CD4-positive, CD25-positive, alpha-beta regulatory T cell (primary cell): ENCODE results near the gene ACTR1B. TPM values are rescaled to one million over a fixed set of nuclear protein-coding genes. Genes with fewer than 3 reads are reported as not detected.

Experiments used
- ATAC-seq, 2 donors: fragments of 150-1000 bp; cut with Tn5 transposase; one replicate each; pipeline ENCODE4 v1.10.0; 2021; ENCODE audit warnings: low read depth in 2 of 2, moderate number of reproducible peaks in 2 of 2, moderate library complexity in 1 of 2
- DNase-seq, 3 donors: peaks; one replicate each; pipeline versions ENCODE4 v3.0.0 to v3.0.0-alpha.2; 2012 to 2022; ENCODE audit warnings: mixed read lengths in 1 of 3
- H3K27ac ChIP-seq: one replicate; pipeline ENCODE4 v1.7.0; 2013; ENCODE audit warnings: mild to moderate bottlenecking, low read length; ENCODE audit not compliant: insufficient read depth, poor library complexity, severe bottlenecking
- H3K27me3 ChIP-seq: one replicate; pipeline ENCODE4 v1.7.0; 2013; ENCODE audit warnings: low read length; ENCODE audit not compliant: control insufficient read depth, insufficient read depth
- H3K36me3 ChIP-seq: one replicate; pipeline ENCODE4 v1.7.0; 2013; ENCODE audit warnings: mild to moderate bottlenecking, low read length, moderate library complexity; ENCODE audit not compliant: control insufficient read depth, insufficient read depth
- H3K4me1 ChIP-seq: 2 replicates; pipeline ENCODE4 v1.7.0; 2013; ENCODE audit warnings: mild to moderate bottlenecking, low read length; ENCODE audit not compliant: insufficient read depth, control insufficient read depth, poor library complexity, severe bottlenecking
- H3K4me3 ChIP-seq: one replicate; pipeline ENCODE4 v1.7.0; 2013; ENCODE audit warnings: low read depth, mild to moderate bottlenecking, low read length, moderate library complexity
- H3K9me3 ChIP-seq, 2 experiments: 1 replicate in 1 of 2; 2 replicates in 1 of 2; pipeline ENCODE4 v1.7.0; 2013; ENCODE audit warnings: low read length in 2 of 2, mild to moderate bottlenecking in 1 of 2, moderate library complexity in 1 of 2; ENCODE audit not compliant: control insufficient read depth in 2 of 2
- H3K27ac Mint-ChIP-seq, 3 donors: one replicate each; pipeline ENCODE4 v1.8.0; 2020 to 2022; ENCODE audit warnings: mild to moderate bottlenecking in 3 of 3, mixed read lengths in 3 of 3, moderate library complexity in 2 of 3
- H3K27me3 Mint-ChIP-seq: one replicate; pipeline ENCODE4 v1.8.0; 2022; ENCODE audit warnings: mild to moderate bottlenecking, mixed read lengths
- H3K36me3 Mint-ChIP-seq: one replicate; pipeline ENCODE4 v1.8.0; 2020; ENCODE audit warnings: mixed read lengths
- H3K4me1 Mint-ChIP-seq, 4 donors: one replicate each; pipeline ENCODE4 v1.8.0; 2020 to 2022; ENCODE audit warnings: mixed read lengths in 4 of 4, mild to moderate bottlenecking in 1 of 4
- H3K4me3 Mint-ChIP-seq, 4 donors: one replicate each; pipeline ENCODE4 v1.8.0; 2020 to 2022; ENCODE audit warnings: mild to moderate bottlenecking in 4 of 4, mixed read lengths in 4 of 4, moderate library complexity in 3 of 4
- H3K9me3 Mint-ChIP-seq, 7 donors: one replicate each; pipeline ENCODE4 v1.8.0; 2020 to 2022; ENCODE audit warnings: mixed read lengths in 7 of 7, mild to moderate bottlenecking in 3 of 7, moderate library complexity in 2 of 7
- polyA plus RNA-seq, 4 donors: library from polyadenylated mRNA; unstranded; fragments of 300-500 nt; fragmentation: Illumina TruSeq; gene quantifications; one replicate each; pipeline ENCODE4 v1.2.3, GENCODE V29; 2021
- total RNA-seq: library from RNA; stranded (reverse); gene quantifications from one replicate; pipeline ENCODE4 v1.2.3, GENCODE V29; 2022

Gene ACTR1B
- total and polyA plus RNA-seq, 5 donors from 2014 or later, result 12.9 to 86.3 (median 21.9) TPM

GRCh38 chr2:97662386-97662894 is 1.4 kb downstream of the ACTR1B start:
- H3K36me3 ChIP-seq, result peaks cover 17% of the 10 kb centered on the region
- H3K36me3 Mint-ChIP-seq, result peaks cover 10% of the 10 kb centered on the region
- DNase-seq (peak in 1 of 3 donors; percentile 82), ATAC-seq (peak in 1 of 2 donors; percentile 27)
- no peaks in the 10 kb centered on the region for H3K27me3 ChIP-seq
- H3K27ac ChIP-seq, result peak overlapping the region; percentile 96
- H3K27me3 Mint-ChIP-seq, result peaks cover 8% of the 10 kb centered on the region
- peak overlapping the region; percentile 96 to 98 (median 98) for H3K4me3 Mint-ChIP-seq
- peak overlapping the region; percentile 97 for H3K4me3 ChIP-seq
- no peaks in the 10 kb centered on the region for H3K9me3 Mint-ChIP-seq
- peak overlapping the region; percentile 72 to 98 (median 95) for H3K27ac Mint-ChIP-seq
- peaks cover 9 to 45% (median 23%) of the 10 kb centered on the region in 4 donors for H3K4me1 Mint-ChIP-seq
- H3K9me3 ChIP-seq, result no peaks in the 10 kb centered on the region
- H3K4me1 ChIP-seq, result peaks cover 36% of the 10 kb centered on the region

GRCh38 chr2:97661927-97662326 is 1.9 kb downstream of the ACTR1B start:
- ATAC-seq (no peak), DNase-seq (no peak)
- Histone ChIP-seq H3K9me3 (no peaks in the 10 kb centered on the region), H3K36me3 (peaks cover 22% of the 10 kb centered on the region), H3K4me3 (peak overlapping the region; percentile 97), H3K4me1 (peaks cover 36% of the 10 kb centered on the region), H3K27me3 (no peaks in the 10 kb centered on the region), H3K27ac (peak overlapping the region; percentile 96)
- H3K4me1 Mint-ChIP-seq, result peaks cover 9 to 44% (median 23%) of the 10 kb centered on the region in 4 donors
- H3K36me3 Mint-ChIP-seq, result peaks cover 11% of the 10 kb centered on the region
- peaks cover 8% of the 10 kb centered on the region for H3K27me3 Mint-ChIP-seq
- H3K4me3 Mint-ChIP-seq, result peak overlapping the region; percentile 96 to 98 (median 98)
- H3K9me3 Mint-ChIP-seq, result no peaks in the 10 kb centered on the region
- peak overlapping the region; percentile 32 to 98 (median 95) for H3K27ac Mint-ChIP-seq

GRCh38 chr2:97660775-97661389 is 3.0 kb downstream of the ACTR1B start:
- Mint-ChIP-seq H3K9me3 (no peaks in the 10 kb centered on the region), H3K4me1 (peaks cover 7 to 43% (median 23%) of the 10 kb centered on the region in 4 donors), H3K36me3 (peaks cover 12% of the 10 kb centered on the region), H3K27me3 (peaks cover 8% of the 10 kb centered on the region), H3K27ac (peak overlapping the region in 2 of 3 donors; percentile 25 to 95), H3K4me3 (peak overlapping the region in 3 of 4 donors; percentile 69 to 98 (median 97))
- Histone ChIP-seq H3K36me3 (peaks cover 31% of the 10 kb centered on the region), H3K4me3 (no peak overlapping the region), H3K27ac (no peak overlapping the region), H3K4me1 (peaks cover 36% of the 10 kb centered on the region), H3K27me3 (no peaks in the 10 kb centered on the region), H3K9me3 (no peaks in the 10 kb centered on the region)
- no peak for ATAC-seq
- no peak for DNase-seq

- DNase-seq (no peak), ATAC-seq (no peak)
- Mint-ChIP-seq H3K9me3 (peaks cover 0 to 1% (median 0%) of the 10 kb centered on the region in 7 donors), H3K36me3 (peaks cover 13% of the 10 kb centered on the region), H3K27me3 (peaks cover 8% of the 10 kb centered on the region), H3K4me1 (peaks cover 7 to 46% (median 22%) of the 10 kb centered on the region in 4 donors), H3K27ac (peak overlapping the region in 1 of 3 donors; percentile 56), H3K4me3 (peak overlapping the region in 1 of 4 donors; percentile 47)
- Histone ChIP-seq H3K4me1 (peaks cover 36% of the 10 kb centered on the region), H3K36me3 (peaks cover 31% of the 10 kb centered on the region), H3K27me3 (no peaks in the 10 kb centered on the region), H3K9me3 (no peaks in the 10 kb centered on the region), H3K4me3 (no peak overlapping the region), H3K27ac (no peak overlapping the region)
Observed at GRCh38 chr2:97660044-97660774, 3.6 kb downstream of the ACTR1B start.

GRCh38 chr2:97659256-97660043 is 4.4 kb downstream of the ACTR1B start:
- Mint-ChIP-seq H3K27me3 (peaks cover 8% of the 10 kb centered on the region), H3K36me3 (peaks cover 21% of the 10 kb centered on the region), H3K4me1 (peaks cover 4 to 39% (median 18%) of the 10 kb centered on the region in 4 donors), H3K9me3 (peaks cover 0 to 4% (median 0%) of the 10 kb centered on the region in 7 donors), H3K4me3 (peak overlapping the region in 1 of 4 donors; percentile 69), H3K27ac (peak overlapping the region in 1 of 3 donors; percentile 56)
- Histone ChIP-seq H3K9me3 (no peaks in the 10 kb centered on the region), H3K27ac (no peak overlapping the region), H3K4me3 (no peak overlapping the region), H3K4me1 (peaks cover 29% of the 10 kb centered on the region), H3K36me3 (peaks cover 32% of the 10 kb centered on the region), H3K27me3 (no peaks in the 10 kb centered on the region)
- no peak for ATAC-seq
- DNase-seq, result no peak

- peak overlapping the region in 1 of 4 donors; percentile 69 for H3K4me3 Mint-ChIP-seq
- Histone ChIP-seq H3K9me3 (no peaks in the 10 kb centered on the region), H3K4me3 (no peak overlapping the region), H3K27ac (no peak overlapping the region), H3K4me1 (peaks cover 29% of the 10 kb centered on the region), H3K27me3 (no peaks in the 10 kb centered on the region), H3K36me3 (peaks cover 34% of the 10 kb centered on the region)
- H3K9me3 Mint-ChIP-seq, result peaks cover 0 to 4% (median 0%) of the 10 kb centered on the region in 7 donors
- ATAC-seq (no peak), DNase-seq (no peak)
- peaks cover 23% of the 10 kb centered on the region for H3K36me3 Mint-ChIP-seq
- no peak overlapping the region for H3K27ac Mint-ChIP-seq
- peaks cover 4% of the 10 kb centered on the region for H3K27me3 Mint-ChIP-seq
- H3K4me1 Mint-ChIP-seq, result peaks cover 5 to 33% (median 20%) of the 10 kb centered on the region in 4 donors
Observed at GRCh38 chr2:97658691-97659157, 5.1 kb downstream of the ACTR1B start.

- Histone ChIP-seq H3K27ac (no peak overlapping the region), H3K36me3 (peaks cover 34% of the 10 kb centered on the region), H3K27me3 (no peaks in the 10 kb centered on the region), H3K4me1 (peaks cover 26% of the 10 kb centered on the region), H3K9me3 (no peaks in the 10 kb centered on the region), H3K4me3 (no peak overlapping the region)
- H3K4me1 Mint-ChIP-seq, result peaks cover 5 to 35% (median 21%) of the 10 kb centered on the region in 4 donors
- DNase-seq (no peak), ATAC-seq (no peak)
- H3K4me3 Mint-ChIP-seq, result no peak overlapping the region
- H3K36me3 Mint-ChIP-seq, result peaks cover 23% of the 10 kb centered on the region
- no peak overlapping the region for H3K27ac Mint-ChIP-seq
- peaks cover 0 to 4% (median 0%) of the 10 kb centered on the region in 7 donors for H3K9me3 Mint-ChIP-seq
- peaks cover 4% of the 10 kb centered on the region for H3K27me3 Mint-ChIP-seq
Observed at GRCh38 chr2:97657986-97658690, 5.7 kb downstream of the ACTR1B start.
